GM20000 (cell line): ENCODE results near the gene ITGB6.

Source experiments
- DNase-seq: peaks from one replicate; pipeline ENCODE4 v3.0.0; 2012; ENCODE audit warnings: low spot score
- TF ChIP-seq, protein P1 (sequence below): IDR thresholded peaks from 2 replicates; pipeline ENCODE4 v1.5.1; 2012; ENCODE audit warnings: mild to moderate bottlenecking, control low read depth; ENCODE audit errors: extremely low read depth, missing control alignments

The ITGB6 gene

DNA sequence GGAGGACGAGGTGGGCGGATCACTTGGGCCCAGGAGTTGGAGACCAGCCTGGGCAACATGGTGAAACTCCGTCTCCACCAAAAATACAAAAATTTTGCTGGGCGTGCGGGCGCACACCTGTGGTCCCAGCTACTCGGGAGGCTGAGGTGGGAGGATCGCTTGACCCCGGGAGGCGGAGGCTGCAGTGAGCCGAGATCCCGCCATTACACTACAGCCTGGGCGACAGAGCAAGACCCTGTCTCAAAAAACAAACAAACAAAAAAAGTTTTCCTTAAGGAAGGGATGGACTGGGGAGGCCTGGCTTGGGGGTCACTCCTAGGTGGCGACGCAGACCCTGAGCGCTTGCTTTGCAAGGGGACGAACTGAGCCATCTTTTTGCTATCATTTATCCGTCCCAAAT is 138.5 kb downstream of the ITGB6 start:
- TF ChIP-seq, protein P1, sequence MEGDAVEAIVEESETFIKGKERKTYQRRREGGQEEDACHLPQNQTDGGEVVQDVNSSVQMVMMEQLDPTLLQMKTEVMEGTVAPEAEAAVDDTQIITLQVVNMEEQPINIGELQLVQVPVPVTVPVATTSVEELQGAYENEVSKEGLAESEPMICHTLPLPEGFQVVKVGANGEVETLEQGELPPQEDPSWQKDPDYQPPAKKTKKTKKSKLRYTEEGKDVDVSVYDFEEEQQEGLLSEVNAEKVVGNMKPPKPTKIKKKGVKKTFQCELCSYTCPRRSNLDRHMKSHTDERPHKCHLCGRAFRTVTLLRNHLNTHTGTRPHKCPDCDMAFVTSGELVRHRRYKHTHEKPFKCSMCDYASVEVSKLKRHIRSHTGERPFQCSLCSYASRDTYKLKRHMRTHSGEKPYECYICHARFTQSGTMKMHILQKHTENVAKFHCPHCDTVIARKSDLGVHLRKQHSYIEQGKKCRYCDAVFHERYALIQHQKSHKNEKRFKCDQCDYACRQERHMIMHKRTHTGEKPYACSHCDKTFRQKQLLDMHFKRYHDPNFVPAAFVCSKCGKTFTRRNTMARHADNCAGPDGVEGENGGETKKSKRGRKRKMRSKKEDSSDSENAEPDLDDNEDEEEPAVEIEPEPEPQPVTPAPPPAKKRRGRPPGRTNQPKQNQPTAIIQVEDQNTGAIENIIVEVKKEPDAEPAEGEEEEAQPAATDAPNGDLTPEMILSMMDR, result no peak
- DNase-seq, result no peak

DNA sequence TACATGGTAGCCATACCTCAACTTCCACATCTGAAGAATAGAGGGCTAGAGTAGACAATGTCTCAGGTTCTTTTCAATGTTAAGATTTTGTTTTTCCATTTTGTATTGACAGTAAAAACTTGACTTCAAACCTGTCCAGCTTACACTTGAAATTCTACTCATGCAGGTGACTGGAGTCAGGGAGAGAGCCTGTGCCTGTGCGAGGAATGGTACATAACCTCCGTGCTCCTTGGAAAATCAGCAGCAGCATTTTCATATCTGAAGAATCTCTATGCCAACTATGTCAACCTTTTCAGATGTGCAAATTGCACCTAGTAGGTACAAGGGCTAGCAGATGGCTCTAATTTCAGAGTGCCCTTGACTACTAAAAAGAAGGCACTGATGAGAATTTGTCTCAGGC is 139.8 kb downstream of the ITGB6 start:
- TF ChIP-seq, protein P1, result no peak
- no peak for DNase-seq

GRCh38 chr2:160057356-160057755 is 142.7 kb downstream of the ITGB6 start:
- no peak for DNase-seq
- TF ChIP-seq, protein P1, result no peak

DNA sequence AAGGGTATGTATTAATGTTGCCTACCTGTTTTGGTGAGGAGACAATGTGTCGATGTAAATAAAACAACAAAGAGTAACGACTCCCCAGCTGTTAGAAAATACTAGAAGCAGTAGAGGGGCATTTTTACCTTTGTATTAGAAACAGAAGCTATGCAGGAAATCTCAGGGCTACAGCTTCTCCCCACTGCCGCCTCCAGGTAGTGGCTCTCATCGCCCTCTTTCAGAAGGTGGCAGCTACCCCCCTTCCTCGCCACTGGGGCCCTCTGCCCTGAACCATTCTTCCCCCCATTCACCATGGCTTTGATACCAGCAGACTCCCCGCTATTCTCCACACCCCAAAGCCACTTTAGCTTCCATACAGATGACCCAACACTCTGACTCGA is 144.4 kb downstream of the ITGB6 start:
- TF ChIP-seq, protein P1, result no peak
- no peak for DNase-seq

GRCh38 chr2:160054984-160055725 is 144.9 kb downstream of the ITGB6 start:
- TF ChIP-seq, protein P1, result no peak
- no peak for DNase-seq

DNA sequence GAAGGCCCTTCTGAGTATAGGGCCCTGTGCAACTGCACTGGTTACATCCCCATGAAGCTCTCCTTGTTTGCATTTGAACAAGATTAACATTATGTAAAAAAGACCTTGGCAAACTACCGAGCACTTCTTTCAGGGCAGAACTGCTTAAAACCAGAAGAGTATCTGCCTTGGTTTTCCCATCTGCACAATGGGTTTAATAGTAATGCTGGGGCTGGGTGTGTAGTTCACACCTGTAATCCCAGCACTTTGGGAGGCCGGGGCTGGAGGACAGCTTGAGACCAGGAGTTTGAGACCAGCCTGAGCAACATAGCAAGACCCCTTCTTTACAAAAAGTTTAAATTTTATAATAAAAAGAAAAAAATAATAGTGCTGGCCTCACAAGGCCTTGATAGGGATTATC is 146.1 kb downstream of the ITGB6 start:
- no peak for DNase-seq
- TF ChIP-seq, protein P1, result no peak

- DNase-seq, result no peak
- TF ChIP-seq, protein P1, result no peak
Measured at GRCh38 chr2:160052531-160052930, 147.5 kb downstream of the ITGB6 start.
